Sigmoid colon (tissue), 7 donors: Measurements from ENCODE around the gene KRT16. TPM values are rescaled to one million over a fixed set of nuclear protein-coding genes. Genes with fewer than 3 reads are reported as not detected.
"Not testable (repeated sequence)": the region's sequence is repeated elsewhere in the genome, so short reads cannot be mapped to it uniquely, and the experiment has no call there.

Experiments
- DNase-seq: peaks from one replicate; pipeline ENCODE4 v3.0.0-alpha.2; 2019
- H3K27ac ChIP-seq, 4 donors: fragments of 200-600 bp; sonication (generic); one replicate each; pipeline ENCODE4 v1.5.1; 2016 to 2019; ENCODE audit warnings: mild to moderate bottlenecking in 1 of 4
- H3K27me3 ChIP-seq, 3 donors: fragments of 200-600 bp; sonication (generic); one replicate each; pipeline ENCODE4 v1.5.1; 2019; ENCODE audit warnings: mild to moderate bottlenecking in 1 of 3
- H3K36me3 ChIP-seq, 4 donors: fragments of 200-600 bp; sonication (generic); one replicate each; pipeline ENCODE4 v1.5.1; 2016 to 2019
- H3K4me1 ChIP-seq, 4 donors: fragments of 200-600 bp; sonication (generic); one replicate each; pipeline ENCODE4 v1.5.1; 2017 to 2019
- H3K4me3 ChIP-seq, 4 donors: fragments of 200-600 bp; sonication (generic); one replicate each; pipeline ENCODE4 v1.5.1; 2017 to 2019; ENCODE audit warnings: mild to moderate bottlenecking in 2 of 4, moderate library complexity in 1 of 4
- H3K9me3 ChIP-seq, 4 donors: fragments of 200-600 bp in 3 of 4; sonication (generic) in 3 of 4; one replicate each; pipeline versions ENCODE4 v1.5.1 to v1.6.1; 2013 to 2019
- EP300 ChIP-seq, 4 donors: sonication (generic); formaldehyde crosslinking; IDR thresholded peaks; one replicate each; pipeline ENCODE4 v1.6.1; 2017; ENCODE audit warnings: antibody characterized with exemption in 4 of 4
- POLR2A ChIP-seq, 2 donors: fragments of 450-650 bp; IDR thresholded peaks; one replicate each; pipeline ENCODE4 v1.6.1; 2016; ENCODE audit warnings: antibody characterized with exemption in 2 of 2, mild to moderate bottlenecking in 2 of 2, moderate library complexity in 2 of 2
- POLR2AphosphoS5 ChIP-seq, 4 donors: sonication (generic); formaldehyde crosslinking; IDR thresholded peaks; one replicate each; pipeline ENCODE4 v1.6.1; 2017; ENCODE audit warnings: antibody characterized with exemption in 4 of 4
- WGBS, 2 donors: extraction: QIAGEN DNeasy Blood & Tissue Kit; methylation state at CpG; one replicate each; pipeline ENCODE4 v1.1.7; 2013; 5-methylcytosine and 5-hydroxymethylcytosine counted together
- intact Hi-C: fragments of 100-400 bp; cut with DNase I; formaldehyde crosslinking; loops from one replicate; pipeline ENCODE4 v1.15.1; 2023
- polyA plus RNA-seq, 3 donors: library from polyadenylated mRNA; stranded (reverse); fragments of 200-250 nt; gene quantifications; one replicate each; pipeline ENCODE4 v1.2.3, GENCODE V29; 2013
- total RNA-seq, 4 donors: library from RNA; depleted of rRNA; stranded (reverse); fragments of >200 nt; gene quantifications; one replicate each; pipeline ENCODE4 v1.1.0, GENCODE V29; 2016
- TF ChIP-seq, protein P1 (sequence below), 4 experiments: fragments of 450-650 bp in 3 of 4; fragments of 200-600 bp in 1 of 4; IDR thresholded peaks; one replicate each; pipeline ENCODE4 v1.5.1; 2016 to 2019; ENCODE audit warnings: antibody characterized with exemption in 4 of 4, mild to moderate bottlenecking in 3 of 4, moderate library complexity in 2 of 4
- donor health status: healthy with polysubstance abuse.
- donor health status: Bipolar disorder and iron deficiency.
- donor health status: healthy.

The KRT16 gene
- total and polyA plus RNA-seq, 7 donors = 0.09 to 0.83 (median 0.60) TPM; not detected in 4

DNA sequence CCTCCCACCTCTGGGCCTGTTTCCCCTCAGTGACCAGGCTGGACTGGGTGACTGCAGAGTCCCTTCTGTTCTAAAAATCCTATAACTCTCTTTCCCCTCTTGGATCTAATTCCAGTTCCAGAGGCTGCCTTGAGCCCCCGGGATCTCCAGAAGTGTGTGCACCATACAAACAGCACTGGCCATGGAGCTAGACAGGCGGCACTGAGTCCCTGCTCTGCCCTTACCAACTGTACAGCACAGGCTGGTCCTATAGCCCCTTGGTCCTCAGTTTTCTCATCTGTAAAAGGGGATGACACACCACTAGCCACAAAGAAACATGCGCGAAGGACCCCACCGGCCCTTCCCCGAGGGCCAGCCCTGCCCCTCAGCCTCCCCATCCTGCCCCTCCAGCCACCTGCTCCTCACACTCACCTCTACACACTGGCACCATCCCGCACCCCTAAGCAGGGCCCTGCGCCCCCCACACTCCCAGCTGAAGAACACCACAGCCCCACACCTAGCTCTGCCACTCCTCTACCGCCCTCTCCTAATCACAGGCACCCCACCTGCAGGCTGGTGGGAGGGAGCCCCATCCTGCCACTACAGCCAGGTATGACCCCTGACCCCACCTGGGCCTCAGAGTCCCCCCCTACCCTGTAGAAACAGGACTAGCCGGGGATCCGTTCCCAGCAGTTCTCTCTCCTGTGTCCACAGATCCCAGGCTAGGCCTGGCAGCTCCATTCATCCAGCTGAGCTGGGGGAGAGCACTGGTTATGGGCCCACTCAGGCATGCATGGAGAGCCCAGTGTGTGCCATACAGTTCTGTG, 913 bp upstream of the KRT16 start:
- no peak overlapping the region for H3K27ac ChIP-seq
- no peak for TF ChIP-seq POLR2A (IDR thresholded peaks at IDR 0.05)
- no peak for TF ChIP-seq EP300 (IDR thresholded peaks at IDR 0.05)
- TF ChIP-seq, protein P1, sequence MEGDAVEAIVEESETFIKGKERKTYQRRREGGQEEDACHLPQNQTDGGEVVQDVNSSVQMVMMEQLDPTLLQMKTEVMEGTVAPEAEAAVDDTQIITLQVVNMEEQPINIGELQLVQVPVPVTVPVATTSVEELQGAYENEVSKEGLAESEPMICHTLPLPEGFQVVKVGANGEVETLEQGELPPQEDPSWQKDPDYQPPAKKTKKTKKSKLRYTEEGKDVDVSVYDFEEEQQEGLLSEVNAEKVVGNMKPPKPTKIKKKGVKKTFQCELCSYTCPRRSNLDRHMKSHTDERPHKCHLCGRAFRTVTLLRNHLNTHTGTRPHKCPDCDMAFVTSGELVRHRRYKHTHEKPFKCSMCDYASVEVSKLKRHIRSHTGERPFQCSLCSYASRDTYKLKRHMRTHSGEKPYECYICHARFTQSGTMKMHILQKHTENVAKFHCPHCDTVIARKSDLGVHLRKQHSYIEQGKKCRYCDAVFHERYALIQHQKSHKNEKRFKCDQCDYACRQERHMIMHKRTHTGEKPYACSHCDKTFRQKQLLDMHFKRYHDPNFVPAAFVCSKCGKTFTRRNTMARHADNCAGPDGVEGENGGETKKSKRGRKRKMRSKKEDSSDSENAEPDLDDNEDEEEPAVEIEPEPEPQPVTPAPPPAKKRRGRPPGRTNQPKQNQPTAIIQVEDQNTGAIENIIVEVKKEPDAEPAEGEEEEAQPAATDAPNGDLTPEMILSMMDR (IDR thresholded peaks at IDR 0.05) = no peak
- TF ChIP-seq POLR2AphosphoS5 (IDR thresholded peaks at IDR 0.05) = no peak
- intact Hi-C loops = no loop called here
- 83 to 86% methylated on average over 11 of the region's 11 CpGs for WGBS, 2 donors
- no peaks in the 10 kb centered on the region for H3K4me1 ChIP-seq
- peaks cover 0 to 17% (median 0%) of the 10 kb centered on the region in 3 donors for H3K27me3 ChIP-seq
- H3K36me3 ChIP-seq = no peaks in the 10 kb centered on the region
- H3K9me3 ChIP-seq = no peaks in the 10 kb centered on the region
- H3K4me3 ChIP-seq = no peak overlapping the region
- DNase-seq = peak; percentile 46

DNA sequence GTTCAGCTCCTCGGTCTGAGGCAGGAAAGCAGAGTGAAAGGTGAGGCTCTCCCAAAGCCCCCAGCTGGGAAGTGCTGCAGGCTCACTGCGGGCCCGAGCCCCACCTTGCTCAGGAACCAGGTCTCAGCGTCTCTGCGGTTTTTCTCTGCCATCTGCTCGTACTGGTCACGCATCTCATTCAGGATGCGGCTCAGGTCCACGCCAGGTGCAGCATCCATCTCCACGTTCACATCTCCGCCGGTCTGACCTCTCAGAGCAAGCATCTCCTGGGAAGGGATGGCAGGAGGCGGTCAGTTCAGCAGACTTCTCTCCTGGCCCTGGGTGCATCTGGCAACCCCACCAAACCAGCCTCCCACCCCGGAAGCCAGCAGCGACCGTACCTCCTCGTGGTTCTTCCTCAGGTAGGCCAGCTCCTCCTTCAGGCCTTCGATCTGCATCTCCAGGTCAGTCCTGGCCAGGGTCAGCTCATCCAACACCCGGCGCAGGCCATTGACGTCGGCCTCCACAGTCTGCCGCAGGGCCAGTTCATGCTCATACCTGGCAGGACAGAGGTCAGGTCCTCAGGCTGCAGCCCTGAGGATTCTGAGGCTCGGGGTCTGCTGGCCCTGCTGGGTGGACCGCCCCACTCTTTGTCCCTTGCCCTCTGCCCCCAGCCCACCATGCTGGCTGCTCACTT, 1.5 kb downstream of the KRT16 start:
- Histone ChIP-seq H3K4me1 (no peaks in the 10 kb centered on the region), H3K4me3 (no peak overlapping the region), H3K27me3 (peaks cover 0 to 8% (median 0%) of the 10 kb centered on the region in 3 donors), H3K9me3 (peaks cover 0 to 9% (median 5%) of the 10 kb centered on the region in 4 donors), H3K36me3 (no peaks in the 10 kb centered on the region), H3K27ac (no peak overlapping the region)
- peak; percentile 50 for DNase-seq
- TF ChIP-seq, protein P1 (IDR thresholded peaks at IDR 0.05) = no peak
- TF ChIP-seq POLR2A (IDR thresholded peaks at IDR 0.05) (no peak), EP300 (IDR thresholded peaks at IDR 0.05) (no peak), POLR2AphosphoS5 (IDR thresholded peaks at IDR 0.05) (no peak)
- intact Hi-C loops = no loop called here
- 88 to 90% methylated on average over 25 of the region's 25 CpGs for WGBS, 2 donors

DNA sequence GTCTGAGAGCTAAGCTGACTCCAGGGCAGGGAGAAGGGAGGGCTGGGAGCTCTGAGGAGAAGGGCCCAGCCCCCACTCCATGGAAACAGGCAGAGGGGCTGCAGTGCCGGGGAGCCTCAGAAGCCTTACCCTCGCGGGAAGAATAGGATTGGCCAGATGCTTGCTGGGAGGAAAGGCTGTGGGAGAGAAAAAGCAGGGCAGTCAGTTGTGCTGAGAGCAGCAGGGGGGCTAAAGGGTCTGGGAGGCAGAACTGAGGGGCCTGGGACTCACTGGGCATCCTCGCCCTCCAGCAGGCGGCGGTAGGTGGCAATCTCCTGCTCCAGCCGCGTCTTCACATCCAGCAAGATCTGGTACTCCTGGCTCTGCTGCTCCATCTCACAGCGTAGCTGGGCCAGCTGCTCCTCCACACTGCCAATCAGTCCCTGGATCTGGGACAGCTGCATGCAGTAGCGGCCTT, 2.5 kb downstream of the KRT16 start:
- H3K4me3 ChIP-seq, H3K27me3 ChIP-seq, intact Hi-C loops, H3K27ac ChIP-seq, H3K4me1 ChIP-seq, H3K36me3 ChIP-seq: not testable (repeated sequence)
- peaks cover 0 to 10% (median 5%) of the 10 kb centered on the region in 4 donors for H3K9me3 ChIP-seq
- DNase-seq = peak; percentile 43
- 13 to 21% methylated on average over 10 of the region's 10 CpGs for WGBS, 2 donors

DNA sequence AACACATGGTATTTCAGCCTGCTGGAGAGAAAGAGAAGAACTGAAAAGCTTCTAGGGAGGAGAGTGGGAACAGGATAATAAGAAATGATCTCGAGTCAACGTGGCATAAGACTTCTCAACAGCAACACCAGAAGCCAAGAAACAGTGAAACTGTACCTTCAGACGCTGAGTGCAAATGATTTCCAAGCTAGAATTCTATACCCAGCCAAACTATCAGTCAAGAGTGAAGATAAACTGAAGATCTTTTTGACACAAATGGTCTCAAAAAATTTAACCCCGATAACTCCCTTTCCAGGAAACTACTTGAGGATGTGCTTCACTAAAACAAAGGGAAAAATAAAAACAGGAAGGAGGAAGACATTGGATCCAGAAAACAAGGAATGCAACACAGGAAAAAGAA, 5.6 kb downstream of the KRT16 start:
- H3K27me3 ChIP-seq, H3K36me3 ChIP-seq, H3K4me3 ChIP-seq, H3K4me1 ChIP-seq, intact Hi-C loops, DNase-seq, H3K27ac ChIP-seq: not testable (repeated sequence)
- peaks cover 0 to 10% (median 5%) of the 10 kb centered on the region in 4 donors for H3K9me3 ChIP-seq
- WGBS, 2 donors = 82 to 90% methylated on average over 4 of the region's 4 CpGs

DNA sequence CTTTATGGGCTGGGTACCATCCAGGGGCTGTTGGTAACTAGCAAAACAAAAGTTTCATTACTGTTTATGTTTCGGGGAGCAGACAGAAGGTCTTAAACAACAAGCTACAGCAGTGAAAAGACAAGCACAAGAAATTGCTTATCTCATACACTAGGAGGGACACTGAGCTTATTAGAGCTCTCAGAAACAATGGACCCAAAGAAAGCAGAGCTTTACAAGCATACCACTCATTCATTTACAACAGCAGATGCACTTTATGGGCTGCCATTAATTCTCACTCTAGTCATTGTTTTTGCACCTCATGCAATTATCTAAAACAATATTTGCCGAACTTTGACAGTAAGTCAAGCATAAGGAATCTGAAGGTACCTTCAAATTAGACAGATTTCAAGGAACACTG, 10.0 kb downstream of the KRT16 start:
- DNase-seq = no peak
- no peaks in the 10 kb centered on the region for H3K4me1 ChIP-seq
- H3K27ac ChIP-seq = no peak overlapping the region
- H3K36me3 ChIP-seq = no peaks in the 10 kb centered on the region
- intact Hi-C loops = no loop called here
- H3K9me3 ChIP-seq = peaks cover 0 to 10% (median 5%) of the 10 kb centered on the region in 4 donors
- H3K4me3 ChIP-seq = no peak overlapping the region
- no peak for TF ChIP-seq EP300 (IDR thresholded peaks at IDR 0.05)
- no peak for TF ChIP-seq POLR2AphosphoS5 (IDR thresholded peaks at IDR 0.05)
- TF ChIP-seq POLR2A (IDR thresholded peaks at IDR 0.05) = no peak
- TF ChIP-seq, protein P1 (IDR thresholded peaks at IDR 0.05) = no peak
- 9 to 54% methylated on average over 2 of the region's 2 CpGs for WGBS, 2 donors
- H3K27me3 ChIP-seq = no peaks in the 10 kb centered on the region
